GM21576 (cell line): Measurements from ENCODE around the gene IQCC.

Source experiments
- ATAC-seq: cut with Tn5 transposase; IDR thresholded peaks from one replicate; pipeline ENCODE4 v1.9.1; 2021; ENCODE audit warnings: mild to moderate bottlenecking, moderate library complexity; ENCODE audit not compliant: unreplicated experiment

IQCC gene

GRCh38 chr1:32255072-32256071, 49.9 kb downstream of the IQCC start:
- no peak for ATAC-seq

DNA sequence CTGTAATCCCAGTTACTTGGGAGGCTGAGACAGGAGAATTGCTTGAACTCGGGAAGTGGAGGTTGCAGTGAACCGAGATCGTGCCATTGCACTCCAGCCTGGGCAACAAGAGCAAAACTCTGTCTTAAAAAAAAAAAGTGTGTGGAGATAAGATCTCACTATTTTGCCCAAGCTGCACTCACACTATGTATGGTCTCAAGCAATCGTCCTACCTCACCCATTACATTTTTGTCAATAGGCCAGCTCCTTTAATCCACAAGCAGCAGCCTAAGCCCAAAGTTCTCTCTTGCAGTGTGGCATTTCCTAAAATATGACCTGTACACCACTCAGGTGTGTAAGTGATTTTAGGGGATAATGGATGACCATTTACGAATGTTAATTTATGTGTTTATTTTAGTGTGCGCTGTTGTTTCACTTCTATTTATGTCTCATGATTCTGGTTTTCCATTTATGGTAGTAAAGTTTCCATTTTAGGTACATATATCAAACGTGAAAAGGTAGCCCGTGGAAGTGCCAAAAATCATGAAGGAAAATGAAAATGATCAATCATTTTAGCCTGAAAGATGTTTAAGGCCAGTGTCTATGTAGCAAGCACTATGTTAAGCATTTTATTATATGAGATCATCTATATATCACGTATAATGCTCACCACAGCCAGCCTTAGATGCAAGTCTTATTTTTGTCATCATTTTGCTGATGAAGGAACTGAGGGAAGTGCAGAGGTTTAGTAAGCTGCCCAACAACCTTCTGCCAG, 51.2 kb downstream of the IQCC start:
- no peak for ATAC-seq

DNA sequence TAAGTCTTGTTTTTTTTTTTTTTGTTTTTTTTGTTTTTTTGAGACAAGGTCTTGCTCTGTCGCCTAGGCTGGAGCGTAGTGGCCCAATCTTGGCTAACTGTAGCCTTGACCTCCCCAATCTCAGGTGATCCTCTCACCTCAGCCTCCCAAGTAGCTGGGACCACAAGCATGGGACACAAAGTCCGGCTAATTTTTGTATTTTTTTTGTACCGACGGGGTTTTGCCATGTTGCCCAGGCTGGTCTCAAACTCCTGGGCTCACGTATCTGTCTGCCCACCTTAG, 51.7 kb downstream of the IQCC start:
- ATAC-seq, result no peak
